WI38 (cell line): ENCODE data around the gene SNX30.

Experiments used
- H3K4me3 ChIP-seq: 2 replicates; pipeline ENCODE4 v1.5.1; 2011; ENCODE audit warnings: low read depth, mild to moderate bottlenecking, control low read depth, low read length
- CTCF ChIP-seq: IDR thresholded peaks from 2 replicates; pipeline ENCODE4 v1.5.1; 2012; ENCODE audit warnings: low read depth, mild to moderate bottlenecking, control low read depth, low read length

SNX30 gene

GRCh38 chr9:112894699-112895098 is 144.1 kb downstream of the SNX30 start:
- no peak overlapping the region for H3K4me3 ChIP-seq
- no peak for TF ChIP-seq CTCF

GRCh38 chr9:112896131-112896530 is 145.6 kb downstream of the SNX30 start:
- H3K4me3 ChIP-seq = no peak overlapping the region
- TF ChIP-seq CTCF = no peak

GRCh38 chr9:112898872-112899311 is 148.3 kb downstream of the SNX30 start:
- TF ChIP-seq CTCF = no peak
- no peak overlapping the region for H3K4me3 ChIP-seq

- TF ChIP-seq CTCF = no peak
- no peak overlapping the region for H3K4me3 ChIP-seq
Observed at GRCh38 chr9:112900488-112900887, 149.9 kb downstream of the SNX30 start.

- TF ChIP-seq CTCF = no peak
- H3K4me3 ChIP-seq = no peak overlapping the region
Observed at GRCh38 chr9:112900901-112901300, 150.3 kb downstream of the SNX30 start.

GRCh38 chr9:112905084-112905483 is 154.5 kb downstream of the SNX30 start:
- no peak for TF ChIP-seq CTCF
- no peak overlapping the region for H3K4me3 ChIP-seq

GRCh38 chr9:112911736-112912135 is 161.2 kb downstream of the SNX30 start:
- H3K4me3 ChIP-seq = no peak overlapping the region
- no peak for TF ChIP-seq CTCF
